HG03039 (cell line): Measurements from ENCODE around the gene HNRNPA0.
A peak's percentile ranks its signal among the peaks of the same experiment; 100 is the strongest.

Experiments used
- ATAC-seq: cut with Tn5 transposase; IDR thresholded peaks from one replicate; pipeline ENCODE4 v1.9.1; 2021; ENCODE audit warnings: mild to moderate bottlenecking, moderate library complexity; ENCODE audit not compliant: unreplicated experiment

HNRNPA0 gene

GRCh38 chr5:137754961-137755762, 999 bp upstream of the HNRNPA0 start:
- peak; percentile 8 for ATAC-seq

- peak; percentile 14 for ATAC-seq
Measured at GRCh38 chr5:137753691-137754187, 424 bp downstream of the HNRNPA0 start.

GRCh38 chr5:137752905-137753690, 1.1 kb downstream of the HNRNPA0 start:
- no peak for ATAC-seq

- no peak for ATAC-seq
Measured at GRCh38 chr5:137751869-137752491, 2.2 kb downstream of the HNRNPA0 start.

- no peak for ATAC-seq
Measured at GRCh38 chr5:137750436-137750835, 3.7 kb downstream of the HNRNPA0 start.

GRCh38 chr5:137747848-137748247, 6.3 kb downstream of the HNRNPA0 start:
- no peak for ATAC-seq

GRCh38 chr5:137743031-137743640, 11.0 kb downstream of the HNRNPA0 start:
- peak; percentile 61 for ATAC-seq

GRCh38 chr5:137741718-137742117, 12.4 kb downstream of the HNRNPA0 start:
- ATAC-seq, result no peak

- no peak for ATAC-seq
Measured at GRCh38 chr5:137739737-137740136, 14.4 kb downstream of the HNRNPA0 start.

GRCh38 chr5:137738947-137739346, 15.2 kb downstream of the HNRNPA0 start:
- no peak for ATAC-seq

- no peak for ATAC-seq
Measured at GRCh38 chr5:137737349-137738131, 16.6 kb downstream of the HNRNPA0 start.

- ATAC-seq, result no peak
Measured at GRCh38 chr5:137736496-137736895, 17.7 kb downstream of the HNRNPA0 start.

- ATAC-seq, result peak; percentile 47
Measured at GRCh38 chr5:137735555-137736284, 18.4 kb downstream of the HNRNPA0 start, which contains the start of gene KLHL3. TSS of gene KLHL3 (minus strand) at chr5:137736089. CDS start at chr5:137735646, 443 bp downstream.

GRCh38 chr5:137734962-137735554, 19.1 kb downstream of the HNRNPA0 start:
- no peak for ATAC-seq

GRCh38 chr5:137734331-137734730, 19.8 kb downstream of the HNRNPA0 start:
- no peak for ATAC-seq

GRCh38 chr5:137733922-137734321, 20.2 kb downstream of the HNRNPA0 start:
- no peak for ATAC-seq

GRCh38 chr5:137733006-137733405, 21.2 kb downstream of the HNRNPA0 start:
- ATAC-seq, result no peak

- ATAC-seq, result no peak
Measured at GRCh38 chr5:137731176-137731575, 23.0 kb downstream of the HNRNPA0 start.

- ATAC-seq, result no peak
Measured at GRCh38 chr5:137730336-137730735, 23.8 kb downstream of the HNRNPA0 start.
